IPS-15b (cell line): Measurements from ENCODE around the gene KDF1.
A peak's percentile ranks its signal among the peaks of the same experiment; 100 is the strongest.

Experiments
- H3K27me3 ChIP-seq: one replicate; pipeline ENCODE4 v1.6.1; 2013; ENCODE audit warnings: low read length; ENCODE audit not compliant: control insufficient read depth, insufficient read depth
- H3K36me3 ChIP-seq: one replicate; pipeline ENCODE4 v1.6.1; 2013; ENCODE audit warnings: low read length; ENCODE audit not compliant: control insufficient read depth, insufficient read depth
- H3K4me1 ChIP-seq: one replicate; pipeline ENCODE4 v1.6.1; 2013; ENCODE audit warnings: mild to moderate bottlenecking, low read length; ENCODE audit not compliant: control insufficient read depth, insufficient read depth
- H3K4me3 ChIP-seq: one replicate; pipeline ENCODE4 v1.5.1; 2013; ENCODE audit warnings: low read depth, low read length
- H3K9ac ChIP-seq: one replicate; pipeline ENCODE4 v1.6.1; 2013; ENCODE audit warnings: low read depth, mild to moderate bottlenecking, low read length
- H3K9me3 ChIP-seq: one replicate; pipeline ENCODE4 v1.6.1; 2013; ENCODE audit warnings: mild to moderate bottlenecking, low read length; ENCODE audit not compliant: control insufficient read depth, insufficient read depth

Gene KDF1

GRCh38 chr1:27000817-27001460, 40.7 kb upstream of the KDF1 start:
- H3K36me3 ChIP-seq = peaks cover 29% of the 10 kb centered on the region
- no peak overlapping the region for H3K4me3 ChIP-seq
- no peaks in the 10 kb centered on the region for H3K27me3 ChIP-seq
- H3K9ac ChIP-seq = no peak overlapping the region
- no peaks in the 10 kb centered on the region for H3K9me3 ChIP-seq
- H3K4me1 ChIP-seq = peaks cover 53% of the 10 kb centered on the region

- H3K9me3 ChIP-seq = no peaks in the 10 kb centered on the region
- peak overlapping the region; percentile 66 for H3K9ac ChIP-seq
- H3K4me3 ChIP-seq = peak overlapping the region; percentile 11
- H3K4me1 ChIP-seq = peaks cover 50% of the 10 kb centered on the region
- H3K27me3 ChIP-seq = no peaks in the 10 kb centered on the region
- H3K36me3 ChIP-seq = peaks cover 23% of the 10 kb centered on the region
These were observed 40.0 kb upstream of the KDF1 start for GRCh38 chr1:27000090-27000816.

- H3K9me3 ChIP-seq = no peaks in the 10 kb centered on the region
- peaks cover 16% of the 10 kb centered on the region for H3K36me3 ChIP-seq
- peak overlapping the region; percentile 24 for H3K4me3 ChIP-seq
- peaks cover 43% of the 10 kb centered on the region for H3K4me1 ChIP-seq
- H3K9ac ChIP-seq = peak overlapping the region; percentile 66
- H3K27me3 ChIP-seq = no peaks in the 10 kb centered on the region
These were observed 39.2 kb upstream of the KDF1 start for GRCh38 chr1:26999440-26999987.

- peak overlapping the region; percentile 24 for H3K4me3 ChIP-seq
- peaks cover 41% of the 10 kb centered on the region for H3K4me1 ChIP-seq
- H3K36me3 ChIP-seq = peaks cover 8% of the 10 kb centered on the region
- H3K27me3 ChIP-seq = no peaks in the 10 kb centered on the region
- no peak overlapping the region for H3K9ac ChIP-seq
- no peaks in the 10 kb centered on the region for H3K9me3 ChIP-seq
These were observed 38.4 kb upstream of the KDF1 start for GRCh38 chr1:26998429-26999300.

GRCh38 chr1:26996665-26997064, 36.4 kb upstream of the KDF1 start:
- H3K4me1 ChIP-seq = peaks cover 39% of the 10 kb centered on the region
- no peak overlapping the region for H3K9ac ChIP-seq
- peak overlapping the region; percentile 85 for H3K4me3 ChIP-seq
- no peaks in the 10 kb centered on the region for H3K9me3 ChIP-seq
- peaks cover 6% of the 10 kb centered on the region for H3K36me3 ChIP-seq
- peaks cover 3% of the 10 kb centered on the region for H3K27me3 ChIP-seq

- Histone ChIP-seq H3K27me3 (peaks cover 5% of the 10 kb centered on the region), H3K9me3 (no peaks in the 10 kb centered on the region), H3K4me1 (peaks cover 40% of the 10 kb centered on the region), H3K36me3 (peaks cover 6% of the 10 kb centered on the region), H3K4me3 (peak overlapping the region; percentile 85), H3K9ac (no peak overlapping the region)
These were observed 35.8 kb upstream of the KDF1 start for GRCh38 chr1:26996024-26996423.

- Histone ChIP-seq H3K4me1 (peaks cover 30% of the 10 kb centered on the region), H3K27me3 (peaks cover 5% of the 10 kb centered on the region), H3K9me3 (no peaks in the 10 kb centered on the region), H3K9ac (peak overlapping the region; percentile 89), H3K4me3 (peak overlapping the region; percentile 85), H3K36me3 (peaks cover 6% of the 10 kb centered on the region)
These were observed 34.7 kb upstream of the KDF1 start for GRCh38 chr1:26994787-26995517.

- Histone ChIP-seq H3K9me3 (no peaks in the 10 kb centered on the region), H3K4me3 (peak overlapping the region; percentile 85), H3K36me3 (peaks cover 6% of the 10 kb centered on the region), H3K27me3 (peaks cover 5% of the 10 kb centered on the region), H3K4me1 (peaks cover 26% of the 10 kb centered on the region), H3K9ac (peak overlapping the region; percentile 89)
These were observed 33.9 kb upstream of the KDF1 start for GRCh38 chr1:26994020-26994786.

- Histone ChIP-seq H3K27me3 (peaks cover 5% of the 10 kb centered on the region), H3K4me3 (peak within 1 kb of the TSS; percentile 85), H3K9me3 (no peaks in the 10 kb centered on the region), H3K9ac (peak within 1 kb of the TSS; percentile 89), H3K4me1 (peaks cover 18% of the 10 kb centered on the region), H3K36me3 (peaks cover 6% of the 10 kb centered on the region)
These were observed 33.2 kb upstream of the KDF1 start, which contains the start of gene TRNP1 for GRCh38 chr1:26993237-26994019. TRNP1 (plus strand) TSS chr1:26993692; CDS start chr1:26993787, 95 bp downstream.
